Measurements from ENCODE around the gene SREBF1.
A peak's percentile ranks its signal among the peaks of the same experiment; 100 is the strongest.

The SREBF1 gene

DNA sequence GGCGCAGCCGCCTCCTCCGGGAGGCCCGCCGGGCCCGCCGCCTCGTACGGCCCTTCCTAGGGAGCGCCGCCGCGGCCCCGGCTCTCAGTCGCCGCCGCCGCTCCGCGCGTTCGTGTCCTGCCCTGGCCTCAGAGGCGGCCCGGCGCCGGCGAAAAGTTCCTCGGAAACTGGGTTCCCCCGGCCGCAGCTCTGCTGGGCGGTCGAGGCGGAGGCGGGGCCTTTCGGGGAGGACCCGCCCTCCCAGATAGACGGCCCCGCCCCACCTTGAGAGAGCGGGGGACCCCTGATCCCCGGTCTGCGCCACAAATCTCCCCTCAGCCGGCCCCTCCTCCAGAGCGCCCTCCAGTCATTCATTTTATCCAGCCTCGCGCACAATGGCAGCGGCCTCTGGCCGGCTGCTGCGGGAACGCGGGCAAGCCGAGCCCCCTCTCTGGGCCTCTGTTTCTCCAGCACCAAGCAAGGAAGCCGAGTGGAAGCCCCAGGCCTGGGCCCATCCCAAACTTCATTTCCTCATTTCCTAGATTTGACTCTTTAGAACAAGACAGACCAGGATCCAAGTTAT is at the start of gene SREBF1:
Gene SREBF1, minus strand, starts transcription at position 169 of the 562 bp plus-strand sequence. CDS start 169 bp downstream, outside the sequence.
- Histone ChIP-seq H3K4me1 (ENCODE audit: control insufficient read depth, insufficient read depth, low read length) (peaks cover 65% of the 10 kb centered on the region), H3K4me3 (ENCODE audit: low read length) (peak within 1 kb of the TSS; percentile 90), H3K9ac (ENCODE audit: low read length) (peak within 1 kb of the TSS; percentile 94), H3K9me3 (ENCODE audit: control insufficient read depth, low read length) (no peaks in the 10 kb centered on the region), H3K36me3 (ENCODE audit: control insufficient read depth, insufficient read depth, low read length, severe bottlenecking) (no peaks in the 10 kb centered on the region), H3K27me3 (replicated peaks; ENCODE audit: control insufficient read depth, insufficient read depth, low read length) (no peaks in the 10 kb centered on the region)
- peak; percentile 84 for DNase-seq (ENCODE audit: low read depth)

DNA sequence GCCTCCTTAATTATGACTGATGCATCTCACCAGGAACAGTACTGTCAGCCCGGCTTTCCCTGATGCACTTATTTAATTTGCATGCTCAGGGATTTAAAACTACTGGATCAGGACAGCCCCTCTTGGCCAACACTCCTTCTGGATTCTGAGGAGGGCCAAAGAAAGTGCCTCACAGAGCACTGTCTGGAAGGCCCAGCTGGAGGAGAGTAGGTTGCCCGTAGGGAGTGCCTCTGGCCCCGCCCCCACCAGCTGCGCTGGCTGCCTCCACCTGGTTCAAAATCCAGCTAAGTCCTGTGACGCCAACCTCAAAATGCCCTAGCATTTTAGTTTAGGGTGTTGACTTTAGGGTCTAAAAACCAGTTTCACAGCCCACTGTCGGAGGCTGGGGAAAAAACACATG is 49.4 kb upstream of the SREBF1 start:
- Histone ChIP-seq H3K9me3 (ENCODE audit: control insufficient read depth, low read length) (no peaks in the 10 kb centered on the region), H3K4me3 (ENCODE audit: low read length) (no peak overlapping the region), H3K4me1 (ENCODE audit: control insufficient read depth, insufficient read depth, low read length) (peaks cover 8% of the 10 kb centered on the region), H3K27me3 (replicated peaks; ENCODE audit: control insufficient read depth, insufficient read depth, low read length) (no peaks in the 10 kb centered on the region), H3K36me3 (ENCODE audit: control insufficient read depth, insufficient read depth, low read length, severe bottlenecking) (peaks cover 54% of the 10 kb centered on the region), H3K9ac (ENCODE audit: low read length) (no peak overlapping the region)
- DNase-seq (ENCODE audit: low read depth) = no peak

GRCh38 chr17:17884391-17885357 is 47.9 kb upstream of the SREBF1 start:
- no peak for DNase-seq (ENCODE audit: low read depth)
- Histone ChIP-seq H3K4me3 (ENCODE audit: low read length) (no peak overlapping the region), H3K9me3 (ENCODE audit: control insufficient read depth, low read length) (no peaks in the 10 kb centered on the region), H3K4me1 (ENCODE audit: control insufficient read depth, insufficient read depth, low read length) (peaks cover 8% of the 10 kb centered on the region), H3K27me3 (replicated peaks; ENCODE audit: control insufficient read depth, insufficient read depth, low read length) (no peaks in the 10 kb centered on the region), H3K9ac (ENCODE audit: low read length) (no peak overlapping the region), H3K36me3 (ENCODE audit: control insufficient read depth, insufficient read depth, low read length, severe bottlenecking) (peaks cover 66% of the 10 kb centered on the region)

DNA sequence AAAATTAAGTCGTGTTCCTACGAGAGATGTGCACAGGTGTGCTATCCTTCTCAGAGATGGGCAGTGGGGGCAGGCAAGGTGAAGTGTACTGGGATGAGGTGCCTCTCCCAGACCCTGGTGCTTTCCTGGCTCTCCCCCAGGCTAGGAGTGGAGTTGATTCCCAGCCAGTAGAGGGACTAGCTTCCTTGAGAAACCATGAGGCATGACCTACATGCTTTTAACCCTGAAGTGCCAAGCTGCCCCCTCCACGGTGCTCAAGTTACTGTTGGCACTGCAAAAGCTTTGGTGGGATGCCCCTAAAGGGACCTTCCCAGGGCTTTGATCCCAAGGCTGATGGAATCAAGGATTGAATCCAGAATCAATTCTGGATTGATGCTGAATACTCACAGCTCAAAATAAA is 47.0 kb upstream of the SREBF1 start:
- H3K9ac ChIP-seq (ENCODE audit: low read length) = no peak overlapping the region
- peaks cover 8% of the 10 kb centered on the region for H3K4me1 ChIP-seq (ENCODE audit: control insufficient read depth, insufficient read depth, low read length)
- peaks cover 68% of the 10 kb centered on the region for H3K36me3 ChIP-seq (ENCODE audit: control insufficient read depth, insufficient read depth, low read length, severe bottlenecking)
- H3K27me3 ChIP-seq (replicated peaks; ENCODE audit: control insufficient read depth, insufficient read depth, low read length) = no peaks in the 10 kb centered on the region
- DNase-seq (ENCODE audit: low read depth) = no peak
- H3K9me3 ChIP-seq (ENCODE audit: control insufficient read depth, low read length) = no peaks in the 10 kb centered on the region
- H3K4me3 ChIP-seq (ENCODE audit: low read length) = no peak overlapping the region

DNA sequence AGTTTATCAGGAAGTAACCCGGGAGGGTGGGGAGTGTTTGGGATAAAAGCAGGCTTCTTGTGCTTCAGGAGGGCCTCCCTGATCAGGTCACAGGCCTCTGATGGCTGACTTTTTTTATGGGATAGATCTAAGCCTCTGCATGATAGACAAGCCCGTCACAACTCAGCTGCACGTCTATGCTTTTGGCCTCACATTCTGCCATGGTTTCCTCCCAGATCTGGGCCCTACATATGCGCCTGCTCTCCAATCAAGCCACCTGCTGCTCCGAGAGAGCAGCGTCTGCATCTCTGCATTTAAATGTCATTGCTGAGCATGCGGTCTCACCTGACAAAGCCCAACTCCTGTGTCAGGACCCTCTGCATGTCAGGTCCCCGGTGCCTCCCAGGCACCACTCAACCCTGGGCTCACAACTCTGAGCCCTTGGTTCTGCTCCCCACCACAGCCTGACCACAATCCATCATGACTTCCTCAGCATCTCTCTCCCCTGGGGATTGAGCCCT is 45.3 kb upstream of the SREBF1 start:
- no peak for DNase-seq (ENCODE audit: low read depth)

GRCh38 chr17:17880577-17881196 is 43.9 kb upstream of the SREBF1 start:
- H3K4me3 ChIP-seq (ENCODE audit: low read length) = no peak overlapping the region
- H3K9ac ChIP-seq (ENCODE audit: low read length) = no peak overlapping the region
- H3K9me3 ChIP-seq (ENCODE audit: control insufficient read depth, low read length) = no peaks in the 10 kb centered on the region
- DNase-seq (ENCODE audit: low read depth) = no peak
- peaks cover 80% of the 10 kb centered on the region for H3K36me3 ChIP-seq (ENCODE audit: control insufficient read depth, insufficient read depth, low read length, severe bottlenecking)
- H3K4me1 ChIP-seq (ENCODE audit: control insufficient read depth, insufficient read depth, low read length) = peaks cover 26% of the 10 kb centered on the region
- no peaks in the 10 kb centered on the region for H3K27me3 ChIP-seq (replicated peaks; ENCODE audit: control insufficient read depth, insufficient read depth, low read length)

More for the DNA sequence above, 45.3 kb upstream of the SREBF1 start:
- no peaks in the 10 kb centered on the region for H3K27me3 ChIP-seq (replicated peaks; ENCODE audit: control insufficient read depth, insufficient read depth, low read length)
- peaks cover 73% of the 10 kb centered on the region for H3K36me3 ChIP-seq (ENCODE audit: control insufficient read depth, insufficient read depth, low read length, severe bottlenecking)
- H3K9ac ChIP-seq (ENCODE audit: low read length) = no peak overlapping the region
- H3K9me3 ChIP-seq (ENCODE audit: control insufficient read depth, low read length) = no peaks in the 10 kb centered on the region
- peaks cover 22% of the 10 kb centered on the region for H3K4me1 ChIP-seq (ENCODE audit: control insufficient read depth, insufficient read depth, low read length)
- H3K4me3 ChIP-seq (ENCODE audit: low read length) = no peak overlapping the region

DNA sequence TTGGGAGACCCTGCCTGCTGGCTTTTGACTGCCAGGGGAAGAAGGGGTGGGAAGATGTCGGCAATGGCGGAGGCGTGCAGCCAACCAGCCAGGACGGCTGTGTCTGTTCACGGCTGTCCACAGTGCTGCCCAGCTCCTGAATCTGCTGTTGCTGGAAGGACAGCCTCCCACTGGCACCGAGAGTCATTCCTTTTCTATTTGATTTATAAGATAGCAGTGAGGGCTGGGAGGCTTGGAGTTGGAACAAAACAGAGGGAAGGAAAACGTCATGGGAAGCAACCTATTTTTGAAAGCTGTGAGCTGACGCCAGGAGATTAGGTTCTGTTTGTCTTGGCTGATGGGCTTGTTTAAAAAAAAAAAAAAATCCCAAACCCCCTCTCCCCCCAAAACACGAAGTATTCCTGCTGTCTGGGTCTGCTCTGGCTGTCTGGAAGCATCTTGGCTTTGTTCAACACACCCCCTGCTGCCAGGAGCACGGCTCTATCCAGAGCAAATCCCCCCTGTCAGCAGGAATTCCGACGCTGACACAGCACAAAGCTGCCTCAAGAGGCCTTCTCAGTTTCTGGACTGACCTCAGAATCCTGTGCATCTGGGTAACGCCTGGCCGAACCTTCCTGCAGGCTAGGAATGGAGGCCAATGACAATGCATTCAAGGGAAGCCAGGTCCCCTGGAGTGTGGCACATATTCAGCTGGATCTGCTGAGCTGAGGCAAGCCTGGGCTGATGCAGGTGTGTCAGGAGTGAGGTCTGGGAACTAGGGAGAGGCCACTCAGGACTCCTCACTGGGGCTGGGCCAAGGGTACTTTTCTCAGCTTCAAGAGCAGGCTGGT is 41.0 kb upstream of the SREBF1 start:
- Histone ChIP-seq H3K4me3 (ENCODE audit: low read length) (peak overlapping the region; percentile 39), H3K9me3 (ENCODE audit: control insufficient read depth, low read length) (no peaks in the 10 kb centered on the region), H3K9ac (ENCODE audit: low read length) (peak overlapping the region; percentile 51), H3K36me3 (ENCODE audit: control insufficient read depth, insufficient read depth, low read length, severe bottlenecking) (peaks cover 70% of the 10 kb centered on the region), H3K27me3 (replicated peaks; ENCODE audit: control insufficient read depth, insufficient read depth, low read length) (no peaks in the 10 kb centered on the region), H3K4me1 (ENCODE audit: control insufficient read depth, insufficient read depth, low read length) (peaks cover 26% of the 10 kb centered on the region)
- peak; percentile 89 for DNase-seq (ENCODE audit: low read depth)

- Histone ChIP-seq H3K36me3 (ENCODE audit: control insufficient read depth, insufficient read depth, low read length, severe bottlenecking) (peaks cover 63% of the 10 kb centered on the region), H3K4me1 (ENCODE audit: control insufficient read depth, insufficient read depth, low read length) (peaks cover 26% of the 10 kb centered on the region), H3K4me3 (ENCODE audit: low read length) (peak overlapping the region; percentile 39), H3K27me3 (replicated peaks; ENCODE audit: control insufficient read depth, insufficient read depth, low read length) (no peaks in the 10 kb centered on the region), H3K9ac (ENCODE audit: low read length) (peak overlapping the region; percentile 51), H3K9me3 (ENCODE audit: control insufficient read depth, low read length) (no peaks in the 10 kb centered on the region)
- peak; percentile 42 for DNase-seq (ENCODE audit: low read depth)
These were observed 40.3 kb upstream of the SREBF1 start for GRCh38 chr17:17876959-17877528.

- Histone ChIP-seq H3K4me3 (ENCODE audit: low read length) (no peak overlapping the region), H3K36me3 (ENCODE audit: control insufficient read depth, insufficient read depth, low read length, severe bottlenecking) (peaks cover 45% of the 10 kb centered on the region), H3K9me3 (ENCODE audit: control insufficient read depth, low read length) (no peaks in the 10 kb centered on the region), H3K9ac (ENCODE audit: low read length) (no peak overlapping the region), H3K4me1 (ENCODE audit: control insufficient read depth, insufficient read depth, low read length) (peaks cover 26% of the 10 kb centered on the region), H3K27me3 (replicated peaks; ENCODE audit: control insufficient read depth, insufficient read depth, low read length) (no peaks in the 10 kb centered on the region)
- DNase-seq (ENCODE audit: low read depth) = peak; percentile 28
These were observed 37.7 kb upstream of the SREBF1 start for GRCh38 chr17:17874478-17874877.

GRCh38 chr17:17873450-17873991 is 36.7 kb upstream of the SREBF1 start:
- H3K36me3 ChIP-seq (ENCODE audit: control insufficient read depth, insufficient read depth, low read length, severe bottlenecking) = peaks cover 42% of the 10 kb centered on the region
- H3K4me1 ChIP-seq (ENCODE audit: control insufficient read depth, insufficient read depth, low read length) = peaks cover 30% of the 10 kb centered on the region
- H3K9ac ChIP-seq (ENCODE audit: low read length) = no peak overlapping the region
- H3K9me3 ChIP-seq (ENCODE audit: control insufficient read depth, low read length) = no peaks in the 10 kb centered on the region
- H3K27me3 ChIP-seq (replicated peaks; ENCODE audit: control insufficient read depth, insufficient read depth, low read length) = no peaks in the 10 kb centered on the region
- DNase-seq (ENCODE audit: low read depth) = no peak
- no peak overlapping the region for H3K4me3 ChIP-seq (ENCODE audit: low read length)

Measured in adipocyte (in vitro differentiated cells).